A673 (cell line): ENCODE results near the gene VPS13D. TPM values are rescaled to one million over a fixed set of nuclear protein-coding genes. Genes with fewer than 3 reads are reported as not detected.

ENCODE experiments used
- BruUV-seq: library from RNA; stranded (reverse); fragments of 400-500 nt; replicated peaks from 2 replicates; lab custom pipeline; 2021; lab: Mats Ljungman, UMichigan
- CTCF ChIA-PET: fragments of 300-600 bp; sonication (Branson Sonifier 250); formaldehyde crosslinking; loops from one replicate; lab custom pipeline; 2022; ENCODE audit warnings: antibody characterized with exemption; lab: Charles Lee
- POLR2A ChIA-PET: fragments of 300-600 bp; sonication (Branson Sonifier 250); formaldehyde crosslinking; loops from one replicate; lab custom pipeline; 2022; ENCODE audit warnings: antibody characterized with exemption; ENCODE audit not compliant: low non-redundant PET; lab: Charles Lee
- DNase-seq: peaks from one replicate; pipeline ENCODE4 v3.0.0-alpha.2; 2015; ENCODE audit warnings: low spot score
- H3K27ac ChIP-seq: fragments of 200-600 bp; sonication (generic); 2 replicates; pipeline ENCODE4 v1.5.1; 2016; ENCODE audit warnings: mixed run types, low read depth, mild to moderate bottlenecking, mixed read lengths, antibody characterized with exemption, low read length; ENCODE audit not compliant: poor library complexity, severe bottlenecking
- H3K27me3 ChIP-seq: fragments of 200-600 bp; sonication (generic); replicated peaks from 2 replicates; pipeline ENCODE4 v1.6.1; 2017; ENCODE audit warnings: mixed run types, low read depth, mild to moderate bottlenecking, mixed read lengths, antibody characterized with exemption, low read length; ENCODE audit not compliant: insufficient read depth, poor library complexity
- H3K36me3 ChIP-seq: fragments of 200-600 bp; sonication (generic); 2 replicates; pipeline ENCODE4 v1.6.1; 2016; ENCODE audit warnings: mixed run types, mild to moderate bottlenecking, mixed read lengths, antibody characterized with exemption, low read length; ENCODE audit not compliant: insufficient read depth, poor library complexity, severe bottlenecking
- H3K4me1 ChIP-seq: fragments of 200-600 bp; sonication (generic); 2 replicates; pipeline ENCODE4 v1.6.1; 2017; ENCODE audit warnings: mixed run types, mild to moderate bottlenecking, mixed read lengths, antibody characterized with exemption, low read length; ENCODE audit not compliant: insufficient read depth, poor library complexity, severe bottlenecking
- H3K4me3 ChIP-seq: fragments of 200-600 bp; sonication (generic); 2 replicates; pipeline ENCODE4 v1.5.1; 2016; ENCODE audit warnings: low read depth, mixed run types, mild to moderate bottlenecking, mixed read lengths, low read length; ENCODE audit not compliant: poor library complexity, severe bottlenecking
- H3K9me3 ChIP-seq: fragments of 200-600 bp; sonication (generic); 2 replicates; pipeline ENCODE4 v1.6.1; 2016; ENCODE audit warnings: mixed run types, low read depth, mild to moderate bottlenecking, mixed read lengths, antibody characterized with exemption, low read length; ENCODE audit not compliant: poor library complexity, severe bottlenecking
- EZH2 ChIP-seq: fragments of 200-600 bp; sonication (generic); IDR thresholded peaks from 2 replicates; pipeline ENCODE4 v1.6.1; 2017; ENCODE audit warnings: borderline replicate concordance, low read depth, mild to moderate bottlenecking, mixed read lengths, antibody characterized with exemption, low read length; ENCODE audit not compliant: poor library complexity, severe bottlenecking
- intact Hi-C: fragments of 100-400 bp; cut with micrococcal nuclease; formaldehyde crosslinking; loops from one replicate; pipeline ENCODE4 v1.10.0; 2022; ENCODE audit not compliant: unreplicated experiment
- total RNA-seq: library from RNA; stranded (reverse); gene quantifications from 2 replicates; pipeline ENCODE4 v1.2.3, GENCODE V29; 2021
- TF ChIP-seq, protein P1 (sequence below): fragments of 300-800, 200-600 bp; sonication (generic); conservative IDR thresholded peaks from 2 replicates; pipeline ENCODE4 v1.5.1; 2017; ENCODE audit warnings: low read depth, mild to moderate bottlenecking, antibody characterized with exemption, low read length, moderate library complexity, mixed read lengths

Gene VPS13D
- total RNA-seq, 1 experiment from 2014 or later, result 32.5 TPM

DNA sequence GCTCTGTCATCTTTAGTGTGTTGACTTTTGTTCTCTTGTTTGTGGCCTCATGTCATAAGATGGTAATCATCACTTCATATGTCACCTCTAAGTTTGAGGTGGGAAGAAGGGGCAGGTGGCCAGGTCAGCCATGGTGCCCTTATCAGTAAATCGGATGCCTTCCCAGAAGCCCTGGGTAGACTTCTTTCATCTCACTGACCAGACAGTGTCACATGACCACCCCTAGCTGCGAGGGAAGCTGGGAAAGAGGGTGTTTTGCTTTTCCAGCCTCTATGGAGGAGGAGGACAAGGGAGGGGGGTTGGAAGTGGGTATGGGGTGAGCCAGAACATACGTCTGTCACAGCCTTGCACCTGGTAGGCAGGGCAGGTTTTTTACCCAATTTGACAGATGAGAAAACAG is 34.4 kb upstream of the VPS13D start:
- BruUV-seq, result no TSS peak
- POLR2A ChIA-PET, result no interaction called here
- no peak for DNase-seq
- no peaks in the 10 kb centered on the region for H3K36me3 ChIP-seq
- peaks cover 21% of the 10 kb centered on the region for H3K27me3 ChIP-seq
- no peak overlapping the region for H3K27ac ChIP-seq
- intact Hi-C loops, result no loop called here
- CTCF ChIA-PET, result no interaction called here
- H3K9me3 ChIP-seq, result no peaks in the 10 kb centered on the region
- H3K4me1 ChIP-seq, result no peaks in the 10 kb centered on the region
- no peak overlapping the region for H3K4me3 ChIP-seq
- TF ChIP-seq EZH2, result no peak
- TF ChIP-seq, protein P1, sequence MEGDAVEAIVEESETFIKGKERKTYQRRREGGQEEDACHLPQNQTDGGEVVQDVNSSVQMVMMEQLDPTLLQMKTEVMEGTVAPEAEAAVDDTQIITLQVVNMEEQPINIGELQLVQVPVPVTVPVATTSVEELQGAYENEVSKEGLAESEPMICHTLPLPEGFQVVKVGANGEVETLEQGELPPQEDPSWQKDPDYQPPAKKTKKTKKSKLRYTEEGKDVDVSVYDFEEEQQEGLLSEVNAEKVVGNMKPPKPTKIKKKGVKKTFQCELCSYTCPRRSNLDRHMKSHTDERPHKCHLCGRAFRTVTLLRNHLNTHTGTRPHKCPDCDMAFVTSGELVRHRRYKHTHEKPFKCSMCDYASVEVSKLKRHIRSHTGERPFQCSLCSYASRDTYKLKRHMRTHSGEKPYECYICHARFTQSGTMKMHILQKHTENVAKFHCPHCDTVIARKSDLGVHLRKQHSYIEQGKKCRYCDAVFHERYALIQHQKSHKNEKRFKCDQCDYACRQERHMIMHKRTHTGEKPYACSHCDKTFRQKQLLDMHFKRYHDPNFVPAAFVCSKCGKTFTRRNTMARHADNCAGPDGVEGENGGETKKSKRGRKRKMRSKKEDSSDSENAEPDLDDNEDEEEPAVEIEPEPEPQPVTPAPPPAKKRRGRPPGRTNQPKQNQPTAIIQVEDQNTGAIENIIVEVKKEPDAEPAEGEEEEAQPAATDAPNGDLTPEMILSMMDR, result no peak

- no peak overlapping the region for H3K4me3 ChIP-seq
- ChIA-PET POLR2A (no interaction called here), CTCF (interaction anchor here (0.6 to 2.5 kb wide), 5 partner anchors 10 to 547 kb away, joined by 3 to 16 read pairs (median 4); no protein-coding TSS in a partner anchor)
- no peaks in the 10 kb centered on the region for H3K4me1 ChIP-seq
- no peak overlapping the region for H3K27ac ChIP-seq
- intact Hi-C loops, result no loop called here
- DNase-seq, result peak; percentile 69
- BruUV-seq, result no TSS peak
- no peaks in the 10 kb centered on the region for H3K9me3 ChIP-seq
- H3K27me3 ChIP-seq, result peaks cover 6% of the 10 kb centered on the region
- TF ChIP-seq, protein P1, result peak; percentile 65
- TF ChIP-seq EZH2, result no peak
- H3K36me3 ChIP-seq, result no peaks in the 10 kb centered on the region
Observed at GRCh38 chr1:12196641-12197482, 33.0 kb upstream of the VPS13D start.

- POLR2A ChIA-PET, result no interaction called here
- TF ChIP-seq, protein P1, result no peak
- no peak for TF ChIP-seq EZH2
- DNase-seq, result no peak
- H3K4me3 ChIP-seq, result no peak overlapping the region
- H3K9me3 ChIP-seq, result no peaks in the 10 kb centered on the region
- intact Hi-C loops, result no loop called here
- CTCF ChIA-PET, result interaction anchor here (2.5 kb wide), 1 partner anchor 73 kb away, joined by 16 read pairs; no protein-coding TSS in a partner anchor
- H3K4me1 ChIP-seq, result no peaks in the 10 kb centered on the region
- H3K27me3 ChIP-seq, result peaks cover 4% of the 10 kb centered on the region
- H3K27ac ChIP-seq, result no peak overlapping the region
- no TSS peak for BruUV-seq
- H3K36me3 ChIP-seq, result no peaks in the 10 kb centered on the region
Observed at GRCh38 chr1:12197483-12197880, 32.3 kb upstream of the VPS13D start.
